SU-DHL-6 (cell line): Measurements from ENCODE around the gene GALNT17.

ENCODE experiments used
- H2AFZ ChIP-seq: fragments of 200-600 bp; sonication (generic); 2 replicates; pipeline ENCODE4 v1.6.1; 2014; ENCODE audit warnings: low read depth, mild to moderate bottlenecking, moderate library complexity, mixed read lengths, antibody characterized with exemption, low read length; ENCODE audit not compliant: severe bottlenecking
- H3F3A ChIP-seq: fragments of 200-600 bp; shearing (Covaris generic); 2 replicates; pipeline ENCODE4 v1.6.0; 2016; ENCODE audit warnings: antibody characterized with exemption, mild to moderate bottlenecking; ENCODE audit not compliant: insufficient read depth
- H3K27ac ChIP-seq: fragments of 200-600 bp; sonication (generic); 2 replicates; pipeline ENCODE4 v1.5.1; 2016; ENCODE audit warnings: low read depth, mild to moderate bottlenecking, low read length, moderate library complexity, mixed read lengths
- H3K27me3 ChIP-seq: fragments of 200-600 bp; sonication (generic), shearing (Covaris generic); 2 replicates; pipeline ENCODE4 v1.6.0; 2014; ENCODE audit warnings: mild to moderate bottlenecking, low read length
- H3K36me3 ChIP-seq: fragments of 200-600 bp; sonication (generic); 2 replicates; pipeline ENCODE4 v1.6.1; 2014; ENCODE audit warnings: mild to moderate bottlenecking, low read length, mixed read lengths
- H3K4me2 ChIP-seq: fragments of 300-600, 200-600 bp; shearing (Covaris generic), sonication (generic); 2 replicates; pipeline ENCODE4 v1.6.0; 2014; ENCODE audit warnings: low read length, low read depth, mild to moderate bottlenecking; ENCODE audit not compliant: poor library complexity, severe bottlenecking
- H3K4me3 ChIP-seq: fragments of 200-600 bp; sonication (generic); 2 replicates; pipeline ENCODE4 v1.5.1; 2014; ENCODE audit warnings: antibody characterized with exemption, low read length, mild to moderate bottlenecking, mixed read lengths; ENCODE audit not compliant: insufficient read depth, poor library complexity, severe bottlenecking
- H3K79me2 ChIP-seq: fragments of 200-600 bp; sonication (generic); 2 replicates; pipeline ENCODE4 v1.6.1; 2014; ENCODE audit warnings: mild to moderate bottlenecking, low read length, moderate library complexity; ENCODE audit not compliant: insufficient read depth
- H3K9ac ChIP-seq: fragments of 200-600 bp; sonication (generic); 2 replicates; pipeline ENCODE4 v1.7.0; 2014; ENCODE audit warnings: mild to moderate bottlenecking, low read length
- H3K9me2 ChIP-seq: fragments of 200-600 bp; sonication (generic); replicated peaks from 2 replicates; pipeline ENCODE4 v1.6.1; 2014; ENCODE audit warnings: low read length; ENCODE audit not compliant: insufficient read depth
- H3K9me3 ChIP-seq: fragments of 200-600 bp; sonication (generic); 2 replicates; pipeline ENCODE4 v1.6.1; 2014; ENCODE audit warnings: low read length, mixed read lengths; ENCODE audit not compliant: insufficient read depth
- H4K20me1 ChIP-seq: fragments of 200-600 bp; sonication (generic); 2 replicates; pipeline ENCODE4 v1.6.1; 2014; ENCODE audit warnings: low read depth, mild to moderate bottlenecking, antibody characterized with exemption, low read length, moderate library complexity, mixed read lengths
- CTCF ChIP-seq: fragments of 200-600 bp; sonication (generic); IDR thresholded peaks from one replicate; pipeline ENCODE4 v1.5.1; 2017; ENCODE audit warnings: antibody characterized with exemption, mild to moderate bottlenecking, low read length, moderate library complexity; ENCODE audit not compliant: insufficient read depth, poor library complexity, severe bottlenecking
- EZH2phosphoT487 ChIP-seq: fragments of 200-600 bp; sonication (generic), shearing (Covaris generic); conservative IDR thresholded peaks from 2 replicates; pipeline ENCODE4 v1.6.1; 2018; ENCODE audit warnings: mild to moderate bottlenecking, antibody characterized with exemption, low read length, moderate library complexity, mixed read lengths

Gene GALNT17

DNA sequence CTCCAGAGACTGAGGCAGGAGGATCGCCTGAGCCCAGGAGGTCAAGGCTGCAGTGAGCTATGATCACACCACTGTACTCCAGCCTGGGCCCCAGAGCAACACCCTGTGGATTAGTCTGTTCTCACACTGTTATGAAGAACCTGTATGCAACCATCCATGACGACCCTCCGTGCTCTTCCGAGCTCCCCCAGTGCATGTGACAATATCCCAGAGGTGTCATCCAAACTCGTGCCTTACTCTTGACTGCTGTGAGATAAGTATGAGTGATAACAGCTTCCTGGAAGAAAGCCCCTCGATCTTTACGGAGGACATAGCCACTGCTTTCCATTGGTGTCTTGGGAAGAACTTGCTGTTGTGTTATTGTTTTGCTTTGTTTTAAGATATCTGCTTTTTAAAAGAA, 591.9 kb downstream of the GALNT17 start:
- no peaks in the 10 kb centered on the region for H3K36me3 ChIP-seq
- no peak overlapping the region for H3K4me3 ChIP-seq
- H3K27ac ChIP-seq: no peak overlapping the region
- no peak overlapping the region for H3K4me2 ChIP-seq
- H3K79me2 ChIP-seq: no peaks in the 10 kb centered on the region
- H3F3A ChIP-seq: no peaks in the 10 kb centered on the region
- no peaks in the 10 kb centered on the region for H4K20me1 ChIP-seq
- TF ChIP-seq EZH2phosphoT487 (no peak), CTCF (no peak)
- no peaks in the 10 kb centered on the region for H3K9me3 ChIP-seq
- no peaks in the 10 kb centered on the region for H3K9me2 ChIP-seq
- no peak overlapping the region for H3K9ac ChIP-seq
- no peak overlapping the region for H2AFZ ChIP-seq
- no peaks in the 10 kb centered on the region for H3K27me3 ChIP-seq

GRCh38 chr7:71727347-71727746, 595.4 kb downstream of the GALNT17 start:
- H3K9me3 ChIP-seq: no peaks in the 10 kb centered on the region
- H3K9me2 ChIP-seq: no peaks in the 10 kb centered on the region
- no peaks in the 10 kb centered on the region for H3K79me2 ChIP-seq
- no peak overlapping the region for H3K4me2 ChIP-seq
- no peak overlapping the region for H3K9ac ChIP-seq
- no peaks in the 10 kb centered on the region for H3F3A ChIP-seq
- H2AFZ ChIP-seq: no peak overlapping the region
- H3K36me3 ChIP-seq: no peaks in the 10 kb centered on the region
- TF ChIP-seq EZH2phosphoT487: no peak
- TF ChIP-seq CTCF: no peak
- no peaks in the 10 kb centered on the region for H4K20me1 ChIP-seq
- H3K27me3 ChIP-seq: no peaks in the 10 kb centered on the region
- H3K4me3 ChIP-seq: no peak overlapping the region
- H3K27ac ChIP-seq: no peak overlapping the region

- Histone ChIP-seq H3K4me3 (no peak overlapping the region), H3K27ac (no peak overlapping the region), H4K20me1 (no peaks in the 10 kb centered on the region), H3K4me2 (no peak overlapping the region), H3K9me2 (no peaks in the 10 kb centered on the region), H3F3A (no peaks in the 10 kb centered on the region), H3K9me3 (no peaks in the 10 kb centered on the region), H3K79me2 (no peaks in the 10 kb centered on the region), H2AFZ (no peak overlapping the region), H3K36me3 (no peaks in the 10 kb centered on the region), H3K27me3 (no peaks in the 10 kb centered on the region), H3K9ac (no peak overlapping the region)
- TF ChIP-seq EZH2phosphoT487 (no peak), CTCF (no peak)
Measured at GRCh38 chr7:71731740-71732139, 599.8 kb downstream of the GALNT17 start.
